Loucy (cell line): Measurements from ENCODE around the gene OR52N2.
A peak's percentile ranks its signal among the peaks of the same experiment; 100 is the strongest.

Experiments
- H2AFZ ChIP-seq: fragments of 200-600 bp; sonication (generic); 2 replicates; pipeline ENCODE4 v1.6.0; 2016; ENCODE audit warnings: antibody characterized with exemption, mild to moderate bottlenecking, low read length, moderate library complexity
- H3F3A ChIP-seq: fragments of 200-600 bp; 2 replicates; pipeline ENCODE4 v1.6.0; 2016; ENCODE audit warnings: antibody characterized with exemption, low read depth, mild to moderate bottlenecking
- H3K27me3 ChIP-seq: fragments of 200-600 bp; sonication (generic); 2 replicates; pipeline ENCODE4 v1.6.1; 2014; ENCODE audit warnings: low read length, mild to moderate bottlenecking; ENCODE audit not compliant: insufficient read depth, poor library complexity, severe bottlenecking
- H3K36me3 ChIP-seq: fragments of 200-600 bp; sonication (generic); 2 replicates; pipeline ENCODE4 v1.6.1; 2016; ENCODE audit warnings: low read length; ENCODE audit not compliant: insufficient read depth
- H3K4me1 ChIP-seq: fragments of 200-600 bp; sonication (generic); 2 replicates; pipeline ENCODE4 v1.5.1; 2014; ENCODE audit warnings: low read length, mild to moderate bottlenecking; ENCODE audit not compliant: insufficient read depth, poor library complexity, severe bottlenecking
- H3K4me2 ChIP-seq: fragments of 200-600 bp; sonication (generic); 2 replicates; pipeline ENCODE4 v1.6.0; 2014; ENCODE audit warnings: antibody characterized with exemption, low read length, low read depth, mild to moderate bottlenecking; ENCODE audit not compliant: poor library complexity, severe bottlenecking
- H3K4me3 ChIP-seq: fragments of 200-600 bp; sonication (generic); 2 replicates; pipeline ENCODE4 v1.5.1; 2014; ENCODE audit warnings: low read length, mild to moderate bottlenecking, mixed read lengths; ENCODE audit not compliant: poor library complexity, severe bottlenecking
- H3K79me2 ChIP-seq: fragments of 200-600 bp; sonication (generic); 2 replicates; pipeline ENCODE4 v1.6.1; 2014; ENCODE audit warnings: low read length; ENCODE audit not compliant: insufficient read depth
- H3K9ac ChIP-seq: fragments of 200-600 bp; sonication (generic); 2 replicates; pipeline ENCODE4 v1.6.0; 2014; ENCODE audit warnings: mild to moderate bottlenecking, low read depth, low read length, moderate library complexity; ENCODE audit not compliant: poor library complexity, severe bottlenecking
- H3K9me2 ChIP-seq: fragments of 200-600 bp; sonication (generic); replicated peaks from 2 replicates; pipeline ENCODE4 v1.6.1; 2016; ENCODE audit warnings: low read depth, low read length, mixed read lengths
- H3K9me3 ChIP-seq: fragments of 200-600 bp; sonication (generic); 2 replicates; pipeline ENCODE4 v1.6.1; 2014; ENCODE audit warnings: mild to moderate bottlenecking, antibody characterized with exemption, low read length, low read depth; ENCODE audit not compliant: insufficient read depth
- H4K20me1 ChIP-seq: fragments of 200-600 bp; sonication (generic); 2 replicates; pipeline ENCODE4 v1.6.0; 2014; ENCODE audit warnings: antibody characterized with exemption, low read length, mild to moderate bottlenecking; ENCODE audit not compliant: insufficient read depth, poor library complexity, severe bottlenecking
- EZH2phosphoT487 ChIP-seq: fragments of 200-600 bp; IDR thresholded peaks from 2 replicates; pipeline ENCODE4 v1.6.1; 2018; ENCODE audit warnings: antibody characterized with exemption, mild to moderate bottlenecking, moderate library complexity, borderline replicate concordance
- TF ChIP-seq, protein P1 (sequence below): fragments of 200-600 bp; sonication (generic); conservative IDR thresholded peaks from 2 replicates; pipeline ENCODE4 v1.5.1; 2014; ENCODE audit warnings: mild to moderate bottlenecking, antibody characterized with exemption, low read length

Gene OR52N2

DNA sequence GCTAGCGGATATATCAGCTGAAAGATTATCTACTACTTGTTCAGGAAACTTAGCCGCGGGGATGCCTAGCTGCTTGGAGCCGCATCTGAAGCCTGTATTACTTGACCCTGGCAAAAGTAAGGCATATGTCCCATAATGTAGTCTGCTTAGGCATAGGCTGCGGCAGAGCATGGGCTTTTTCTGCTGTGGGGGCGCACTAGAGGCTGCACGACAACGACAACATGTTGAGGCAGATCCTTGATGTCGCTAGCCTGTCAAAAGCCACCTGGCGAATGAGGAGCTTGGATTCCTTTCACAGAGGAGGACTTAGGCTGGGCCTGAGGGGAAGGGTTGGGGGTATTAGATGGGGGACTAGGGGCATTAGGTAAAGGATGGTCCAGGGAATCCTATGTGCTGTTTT is 1.1 kb upstream of the OR52N2 start:
- peaks cover 8% of the 10 kb centered on the region for H3K4me1 ChIP-seq
- H3K36me3 ChIP-seq = no peaks in the 10 kb centered on the region
- peak overlapping the region; percentile 97 for H3K4me2 ChIP-seq
- TF ChIP-seq, protein P1, sequence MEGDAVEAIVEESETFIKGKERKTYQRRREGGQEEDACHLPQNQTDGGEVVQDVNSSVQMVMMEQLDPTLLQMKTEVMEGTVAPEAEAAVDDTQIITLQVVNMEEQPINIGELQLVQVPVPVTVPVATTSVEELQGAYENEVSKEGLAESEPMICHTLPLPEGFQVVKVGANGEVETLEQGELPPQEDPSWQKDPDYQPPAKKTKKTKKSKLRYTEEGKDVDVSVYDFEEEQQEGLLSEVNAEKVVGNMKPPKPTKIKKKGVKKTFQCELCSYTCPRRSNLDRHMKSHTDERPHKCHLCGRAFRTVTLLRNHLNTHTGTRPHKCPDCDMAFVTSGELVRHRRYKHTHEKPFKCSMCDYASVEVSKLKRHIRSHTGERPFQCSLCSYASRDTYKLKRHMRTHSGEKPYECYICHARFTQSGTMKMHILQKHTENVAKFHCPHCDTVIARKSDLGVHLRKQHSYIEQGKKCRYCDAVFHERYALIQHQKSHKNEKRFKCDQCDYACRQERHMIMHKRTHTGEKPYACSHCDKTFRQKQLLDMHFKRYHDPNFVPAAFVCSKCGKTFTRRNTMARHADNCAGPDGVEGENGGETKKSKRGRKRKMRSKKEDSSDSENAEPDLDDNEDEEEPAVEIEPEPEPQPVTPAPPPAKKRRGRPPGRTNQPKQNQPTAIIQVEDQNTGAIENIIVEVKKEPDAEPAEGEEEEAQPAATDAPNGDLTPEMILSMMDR = peak; percentile 48
- TF ChIP-seq EZH2phosphoT487 = no peak
- peak overlapping the region; percentile 92 for H3K4me3 ChIP-seq
- H3K27me3 ChIP-seq = no peaks in the 10 kb centered on the region
- no peaks in the 10 kb centered on the region for H3K9me2 ChIP-seq
- H2AFZ ChIP-seq = peak overlapping the region; percentile 100
- no peaks in the 10 kb centered on the region for H3K9me3 ChIP-seq
- H3K79me2 ChIP-seq = no peaks in the 10 kb centered on the region
- no peaks in the 10 kb centered on the region for H4K20me1 ChIP-seq
- no peak overlapping the region for H3K9ac ChIP-seq
- no peaks in the 10 kb centered on the region for H3F3A ChIP-seq

DNA sequence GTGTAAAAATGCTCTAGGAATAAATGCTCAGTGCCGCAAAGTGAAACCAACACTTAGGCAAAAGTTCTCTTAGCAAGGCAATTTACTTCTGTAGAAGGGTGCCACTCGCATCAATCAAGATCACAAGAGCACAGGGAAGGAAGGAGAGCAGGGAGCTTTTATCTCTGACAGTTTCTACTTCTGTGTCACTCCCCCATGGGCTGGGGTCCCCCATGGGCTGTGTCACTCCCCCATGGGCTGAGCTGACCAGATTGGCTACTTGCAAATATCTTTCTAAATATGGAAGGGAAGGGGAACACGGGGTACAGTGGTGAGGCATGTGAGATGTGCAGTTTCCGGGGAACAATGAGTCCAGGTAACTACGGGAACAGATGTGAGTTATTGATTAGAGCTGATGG is 397 bp downstream of the OR52N2 start:
- peak overlapping the region; percentile 92 for H3K4me3 ChIP-seq

DNA sequence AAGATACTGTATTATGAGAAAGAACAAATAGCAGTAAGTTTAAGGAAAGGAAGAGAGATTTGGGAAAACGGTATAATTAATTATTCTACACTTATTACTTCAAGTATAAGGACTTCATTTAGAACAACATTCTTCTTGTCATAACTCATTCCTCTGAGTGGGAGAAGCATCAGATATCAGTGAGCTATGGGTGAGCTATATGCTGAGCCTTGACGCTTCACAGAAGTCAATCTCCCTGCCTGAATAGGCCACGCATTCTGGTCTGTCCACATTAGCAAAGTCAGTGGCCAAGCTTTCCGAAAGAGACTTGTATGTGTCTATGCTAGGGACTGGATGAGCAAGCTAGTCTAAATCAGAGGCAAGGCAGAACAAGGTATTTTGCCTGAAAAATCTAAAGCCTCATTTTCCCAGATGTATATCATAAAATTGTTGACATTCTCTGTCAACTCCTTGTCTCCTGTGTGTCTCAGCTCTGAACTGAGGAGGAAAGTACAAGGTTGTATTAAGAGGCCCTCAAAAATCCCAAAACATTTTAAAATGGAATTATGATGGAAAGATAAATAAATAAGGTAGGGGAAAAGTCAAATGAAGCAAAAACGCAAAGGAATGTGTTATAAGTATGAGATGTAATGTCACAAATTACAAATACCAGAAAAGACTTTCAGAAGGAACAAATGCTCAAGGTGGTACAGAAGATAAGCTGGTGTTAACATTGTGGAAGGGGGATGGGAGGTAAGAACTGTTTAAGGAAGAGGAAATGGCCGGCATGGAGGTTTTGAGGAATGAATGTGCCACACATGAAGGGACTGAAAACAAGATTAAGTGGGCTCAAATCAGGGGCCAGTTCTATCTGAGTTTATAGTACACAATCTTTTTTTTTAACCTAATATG is 1.4 kb downstream of the OR52N2 start:
- no peaks in the 10 kb centered on the region for H3K9me2 ChIP-seq
- no peaks in the 10 kb centered on the region for H3K36me3 ChIP-seq
- H3K79me2 ChIP-seq = no peaks in the 10 kb centered on the region
- H2AFZ ChIP-seq = peak overlapping the region; percentile 100
- peaks cover 8% of the 10 kb centered on the region for H3K4me1 ChIP-seq
- H3K4me3 ChIP-seq = peak overlapping the region; percentile 92
- H3K9ac ChIP-seq = no peak overlapping the region
- H3K4me2 ChIP-seq = peak overlapping the region; percentile 97
- H3K27me3 ChIP-seq = no peaks in the 10 kb centered on the region
- no peaks in the 10 kb centered on the region for H3F3A ChIP-seq
- no peaks in the 10 kb centered on the region for H4K20me1 ChIP-seq
- TF ChIP-seq EZH2phosphoT487 = no peak
- TF ChIP-seq, protein P1 = no peak
- no peaks in the 10 kb centered on the region for H3K9me3 ChIP-seq

More for the DNA sequence above, 397 bp downstream of the OR52N2 start:
- Histone ChIP-seq H3K4me2 (peak overlapping the region; percentile 97), H3K27me3 (no peaks in the 10 kb centered on the region), H4K20me1 (no peaks in the 10 kb centered on the region), H3K4me1 (peaks cover 8% of the 10 kb centered on the region), H3K79me2 (no peaks in the 10 kb centered on the region), H3F3A (no peaks in the 10 kb centered on the region), H3K9ac (peak overlapping the region; percentile 77), H2AFZ (peak overlapping the region; percentile 100), H3K9me3 (no peaks in the 10 kb centered on the region), H3K9me2 (no peaks in the 10 kb centered on the region), H3K36me3 (no peaks in the 10 kb centered on the region)
- TF ChIP-seq, protein P1 = no peak
- TF ChIP-seq EZH2phosphoT487 = no peak
